Natural killer cell (primary cell): ENCODE results near the gene TBC1D9. TPM values are rescaled to one million over a fixed set of nuclear protein-coding genes. Genes with fewer than 3 reads are reported as not detected.

Experiments used
- ATAC-seq, 3 donors: fragments of 150-1000 bp in 2 of 3; fragments of 200-7000 bp in 1 of 3; cut with Tn5 transposase; 1 replicate in 1 of 3; 2 replicates in 2 of 3; pipeline ENCODE4 v1.10.0; 2021; ENCODE audit warnings: mild to moderate bottlenecking in 2 of 3, moderate library complexity in 2 of 3
- DNase-seq, 2 donors: peaks; one replicate each; pipeline versions ENCODE4 v3.0.0 to v3.0.0-alpha.2; 2013 to 2021; ENCODE audit warnings: mixed read lengths in 1 of 2
- H3K27ac ChIP-seq: one replicate; pipeline ENCODE4 v1.5.1; 2013; ENCODE audit warnings: mild to moderate bottlenecking, low read length
- H3K27me3 ChIP-seq: one replicate; pipeline ENCODE4 v1.6.1; 2013; ENCODE audit warnings: low read length; ENCODE audit not compliant: control insufficient read depth, insufficient read depth
- H3K36me3 ChIP-seq: one replicate; pipeline ENCODE4 v1.6.1; 2013; ENCODE audit warnings: low read length; ENCODE audit not compliant: control insufficient read depth, insufficient read depth
- H3K4me1 ChIP-seq: one replicate; pipeline ENCODE4 v1.6.1; 2013; ENCODE audit warnings: low read length; ENCODE audit not compliant: control insufficient read depth, insufficient read depth
- H3K4me3 ChIP-seq: one replicate; pipeline ENCODE4 v1.5.1; 2013; ENCODE audit warnings: low read length
- H3K9me3 ChIP-seq: one replicate; pipeline ENCODE4 v1.6.1; 2013; ENCODE audit warnings: low read length; ENCODE audit not compliant: control insufficient read depth, insufficient read depth
- H3K27ac Mint-ChIP-seq, 2 donors: one replicate each; pipeline ENCODE4 v1.8.0; 2022; ENCODE audit warnings: mild to moderate bottlenecking in 2 of 2, mixed read lengths in 2 of 2, moderate library complexity in 1 of 2
- H3K27me3 Mint-ChIP-seq, 2 donors: one replicate each; pipeline ENCODE4 v1.8.0; 2022; ENCODE audit warnings: low read depth in 2 of 2, mixed read lengths in 2 of 2
- H3K36me3 Mint-ChIP-seq: one replicate; pipeline ENCODE4 v1.8.0; 2022; ENCODE audit warnings: mixed read lengths
- H3K4me1 Mint-ChIP-seq, 2 donors: one replicate each; pipeline ENCODE4 v1.8.0; 2022; ENCODE audit warnings: mixed read lengths in 2 of 2
- H3K4me3 Mint-ChIP-seq: one replicate; pipeline ENCODE4 v1.8.0; 2022; ENCODE audit warnings: mild to moderate bottlenecking, moderate library complexity, mixed read lengths
- H3K9me3 Mint-ChIP-seq, 2 donors: one replicate each; pipeline ENCODE4 v1.8.0; 2022; ENCODE audit warnings: mixed read lengths in 2 of 2
- CTCF ChIP-seq: fragments of 200-600 bp; IDR thresholded peaks from one replicate; pipeline ENCODE4 v1.8.0; 2022; ENCODE audit warnings: antibody characterized with exemption
- WGBS: methylation state at CpG from one replicate; pipeline ENCODE4 v1.1.7; 2013; ENCODE audit warnings: missing lambda C conversion rate; ENCODE audit not compliant: insufficient coverage; 5-methylcytosine and 5-hydroxymethylcytosine counted together
- intact Hi-C: fragments of 100-400 bp; cut with micrococcal nuclease; formaldehyde crosslinking; loops from one replicate; pipeline ENCODE4 v1.14.2; 2022
- total RNA-seq, 4 donors: library from RNA; stranded (reverse); fragments of 120-200 nt in 1 of 4; gene quantifications; one replicate each; pipeline versions ENCODE4 v1.2.3 to v1.2.4, GENCODE V29; 2013 to 2022

Gene TBC1D9
- total RNA-seq, 3 donors from 2014 or later (not counting 1 experiment from before 2014, with no cell fraction given), result 1.3 to 3.3 (median 2.0) TPM

- peaks cover 7% of the 10 kb centered on the region for H3K4me1 ChIP-seq
- Mint-ChIP-seq H3K36me3 (no peaks in the 10 kb centered on the region), H3K27me3 (peaks cover 18 to 30% of the 10 kb centered on the region in 2 donors), H3K4me3 (no peak overlapping the region), H3K27ac (no peak overlapping the region), H3K4me1 (peaks cover 11 to 12% of the 10 kb centered on the region in 2 donors), H3K9me3 (no peaks in the 10 kb centered on the region)
- H3K27me3 ChIP-seq, result no peaks in the 10 kb centered on the region
- H3K36me3 ChIP-seq, result no peaks in the 10 kb centered on the region
- no peaks in the 10 kb centered on the region for H3K9me3 ChIP-seq
- H3K4me3 ChIP-seq, result no peak overlapping the region
- DNase-seq, result no peak
- H3K27ac ChIP-seq, result no peak overlapping the region
- WGBS, result 97% methylated on average over 1 of the region's 1 CpG
- intact Hi-C loops, result no loop called here
- TF ChIP-seq CTCF, result no peak
- no peak for ATAC-seq
Observed at GRCh38 chr4:140680686-140681085, 75.5 kb downstream of the TBC1D9 start.

- no peak overlapping the region for H3K27ac ChIP-seq
- 63% methylated on average over 2 of the region's 3 CpGs for WGBS
- H3K4me1 ChIP-seq, result peaks cover 13% of the 10 kb centered on the region
- Mint-ChIP-seq H3K27ac (no peak overlapping the region), H3K27me3 (peaks cover 18 to 25% of the 10 kb centered on the region in 2 donors), H3K36me3 (no peaks in the 10 kb centered on the region), H3K4me3 (no peak overlapping the region), H3K9me3 (no peaks in the 10 kb centered on the region), H3K4me1 (peaks cover 16 to 19% of the 10 kb centered on the region in 2 donors)
- no peak for DNase-seq
- no peak for TF ChIP-seq CTCF
- ATAC-seq, result no peak
- H3K9me3 ChIP-seq, result no peaks in the 10 kb centered on the region
- no peaks in the 10 kb centered on the region for H3K27me3 ChIP-seq
- H3K4me3 ChIP-seq, result no peak overlapping the region
- intact Hi-C loops, result no loop called here
- no peaks in the 10 kb centered on the region for H3K36me3 ChIP-seq
Observed at GRCh38 chr4:140679576-140679975, 76.6 kb downstream of the TBC1D9 start.

GRCh38 chr4:140675599-140676231 lies 80.5 kb downstream of the TBC1D9 start:
- no peaks in the 10 kb centered on the region for H3K9me3 Mint-ChIP-seq
- ATAC-seq, result peak; percentile 83 to 99 (median 98)
- H3K27ac ChIP-seq, result no peak overlapping the region
- intact Hi-C loops, result no loop called here
- no peaks in the 10 kb centered on the region for H3K36me3 ChIP-seq
- H3K4me3 Mint-ChIP-seq, result peak overlapping the region; percentile 60
- no peak for TF ChIP-seq CTCF
- peak overlapping the region; percentile 60 to 65 for H3K27ac Mint-ChIP-seq
- H3K27me3 ChIP-seq, result no peaks in the 10 kb centered on the region
- no peaks in the 10 kb centered on the region for H3K9me3 ChIP-seq
- WGBS, result 49% methylated on average over 4 of the region's 4 CpGs
- DNase-seq, result peak in 1 of 2 donors; percentile 4
- H3K4me3 ChIP-seq, result no peak overlapping the region
- no peaks in the 10 kb centered on the region for H3K36me3 Mint-ChIP-seq
- H3K4me1 ChIP-seq, result peaks cover 13% of the 10 kb centered on the region
- H3K27me3 Mint-ChIP-seq, result peaks cover 10 to 24% of the 10 kb centered on the region in 2 donors
- H3K4me1 Mint-ChIP-seq, result peaks cover 16 to 19% of the 10 kb centered on the region in 2 donors

GRCh38 chr4:140673729-140674128 lies 82.5 kb downstream of the TBC1D9 start:
- no peak for ATAC-seq
- Mint-ChIP-seq H3K4me3 (no peak overlapping the region), H3K27me3 (peaks cover 10 to 27% of the 10 kb centered on the region in 2 donors), H3K4me1 (peaks cover 16 to 19% of the 10 kb centered on the region in 2 donors), H3K9me3 (no peaks in the 10 kb centered on the region), H3K36me3 (no peaks in the 10 kb centered on the region), H3K27ac (no peak overlapping the region)
- peaks cover 13% of the 10 kb centered on the region for H3K4me1 ChIP-seq
- no peaks in the 10 kb centered on the region for H3K27me3 ChIP-seq
- intact Hi-C loops, result no loop called here
- H3K4me3 ChIP-seq, result no peak overlapping the region
- no peak for TF ChIP-seq CTCF
- no peaks in the 10 kb centered on the region for H3K36me3 ChIP-seq
- no peak for DNase-seq
- H3K27ac ChIP-seq, result no peak overlapping the region
- WGBS, result 94% methylated on average over 3 of the region's 3 CpGs
- H3K9me3 ChIP-seq, result no peaks in the 10 kb centered on the region
